ENCODE measurements around the gene GINS1.

The GINS1 gene

DNA sequence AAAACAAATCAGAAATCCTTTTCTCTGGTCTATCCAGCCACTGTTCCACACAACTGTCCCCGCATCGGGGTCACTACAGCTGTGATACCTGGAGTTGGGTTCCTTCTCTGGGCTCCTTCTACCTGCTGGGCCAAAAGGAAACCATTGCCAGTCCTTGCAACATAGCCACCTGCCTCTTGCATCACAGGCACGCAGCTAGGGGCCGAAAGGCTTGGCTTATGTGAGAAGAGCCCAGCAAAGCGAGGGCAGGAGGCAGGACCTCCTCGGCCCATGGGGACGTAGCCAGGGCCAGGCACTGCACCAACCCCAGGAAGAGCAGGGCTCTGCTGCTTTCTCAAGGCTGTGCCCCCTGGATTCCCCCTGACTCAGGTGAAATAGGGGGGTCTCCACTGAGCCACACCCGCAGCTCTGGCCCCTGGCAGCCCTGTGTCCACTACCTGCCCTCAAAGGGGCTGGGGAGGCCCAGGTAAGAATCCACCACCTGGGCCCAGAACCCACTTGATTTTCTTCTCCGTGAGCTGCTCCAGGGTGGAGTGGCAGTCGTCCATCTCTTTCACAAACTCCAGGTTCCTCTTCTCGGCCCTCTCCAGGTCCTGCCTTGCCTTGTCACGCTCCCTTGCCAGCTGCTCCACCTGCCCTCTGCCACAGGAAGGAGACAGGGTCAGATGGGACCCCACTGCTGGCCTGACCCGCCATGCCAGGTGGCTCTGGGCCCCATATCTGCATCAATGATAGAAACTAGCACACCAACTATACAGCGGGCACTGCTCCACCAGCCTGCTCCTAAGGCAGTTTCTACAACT, 88.9 kb downstream of the GINS1 start:
- FAIRE-seq: no peak

DNA sequence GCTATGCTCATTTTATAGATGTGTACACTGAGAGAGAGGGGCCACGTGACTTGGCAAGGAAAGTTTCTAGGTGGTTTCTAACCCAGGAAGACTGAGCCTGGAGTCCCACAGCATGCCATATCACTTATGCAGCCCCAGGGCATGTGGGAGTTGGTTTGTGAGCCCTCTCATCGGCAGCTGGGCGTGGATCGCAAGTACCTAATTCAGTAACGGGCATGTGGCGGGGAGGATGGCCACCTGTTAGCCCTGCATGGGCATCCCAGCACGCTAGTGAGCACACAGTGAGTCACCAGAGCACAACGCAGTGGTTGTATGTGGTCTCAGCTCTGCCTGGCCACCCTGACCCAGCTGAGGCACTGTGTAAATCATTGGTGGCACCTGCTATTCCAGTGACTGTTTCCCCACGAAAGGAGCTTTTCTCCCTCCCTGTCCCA, 89.5 kb downstream of the GINS1 start:
- FAIRE-seq: no peak

DNA sequence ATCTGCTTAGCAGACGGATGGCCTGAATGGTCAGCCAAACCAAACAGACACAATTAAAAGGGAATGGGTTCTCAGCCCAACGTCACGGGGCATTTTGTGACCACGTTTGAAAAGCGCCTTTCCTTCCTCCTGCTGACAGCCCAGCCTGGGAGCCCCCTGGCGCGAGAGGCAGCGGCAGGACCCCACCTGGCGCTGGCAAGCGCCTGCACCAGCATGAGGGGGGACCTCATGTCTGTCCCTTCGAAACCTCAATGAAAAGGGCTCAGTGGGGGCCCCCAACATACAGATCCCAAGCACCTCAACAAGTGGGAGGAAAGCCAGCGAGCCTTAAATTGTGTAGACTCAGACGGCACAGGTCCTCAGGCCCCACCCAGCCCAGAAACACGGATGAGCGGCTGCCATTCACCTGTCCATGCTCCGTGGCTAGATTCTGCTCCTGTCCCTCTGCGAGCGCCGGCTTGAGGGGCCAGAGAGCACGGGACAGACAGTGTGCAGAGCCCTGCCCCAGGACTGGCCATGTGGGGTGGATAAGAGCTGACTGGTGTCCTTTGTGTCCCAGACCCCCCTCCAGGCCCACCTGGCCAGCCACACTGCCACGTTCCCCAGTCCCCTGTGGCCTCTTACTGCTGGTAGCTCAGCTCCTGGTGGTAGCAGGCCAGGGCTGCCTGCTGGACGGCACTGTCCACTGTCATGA, 90.3 kb downstream of the GINS1 start:
- no peak for FAIRE-seq
